ENCODE data around the gene IMPDH2.

Gene IMPDH2

GRCh38 chr3:48984663-48985062 lies 44.5 kb downstream of the IMPDH2 start:
- DNase-seq (ENCODE audit: low read depth in 1 of 2, low spot score in 1 of 2): no peak

- DNase-seq (ENCODE audit: low read depth in 1 of 2, low spot score in 1 of 2): no peak
Observed at GRCh38 chr3:48983096-48983495, 46.1 kb downstream of the IMPDH2 start.

GRCh38 chr3:48982686-48983085 lies 46.5 kb downstream of the IMPDH2 start:
- DNase-seq (ENCODE audit: low read depth in 1 of 2, low spot score in 1 of 2): no peak

- no peak for DNase-seq (ENCODE audit: low read depth in 1 of 2, low spot score in 1 of 2)
Observed at GRCh38 chr3:48982016-48982415, 47.2 kb downstream of the IMPDH2 start.

DNA sequence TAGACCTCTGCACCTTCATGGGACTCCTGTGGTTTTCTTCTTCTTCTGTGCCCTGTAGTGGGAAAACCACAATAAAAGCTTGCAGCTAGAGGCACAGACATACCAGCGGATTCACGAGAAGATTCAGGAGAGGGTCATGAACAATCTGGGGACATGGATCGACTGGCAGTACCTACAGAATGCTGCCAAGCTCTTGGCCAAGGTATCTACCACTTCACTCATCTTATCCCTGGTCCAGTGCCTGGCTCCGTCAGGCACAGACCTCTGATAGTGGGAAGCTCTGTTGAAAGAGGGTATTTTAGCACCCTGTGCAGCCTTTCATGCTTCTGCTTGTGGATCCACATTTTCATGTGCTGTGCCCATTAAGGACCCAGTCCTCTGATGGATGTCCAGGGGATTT lies 48.9 kb downstream of the IMPDH2 start:
- DNase-seq (ENCODE audit: low read depth in 1 of 2, low spot score in 1 of 2): no peak

GRCh38 chr3:48979451-48979850 lies 49.7 kb downstream of the IMPDH2 start:
- no peak for DNase-seq (ENCODE audit: low read depth in 1 of 2, low spot score in 1 of 2)
